K562 (cell line): ENCODE data around the gene C2orf92. TPM values are rescaled to one million over a fixed set of nuclear protein-coding genes. Genes with fewer than 3 reads are reported as not detected.

Experiments
- ATAC-seq: fragments of 200-7000 bp; cut with Tn5 transposase; 3 replicates; pipeline ENCODE4 v1.9.1; 2020; ENCODE audit warnings: moderate library complexity
- BruUV-seq: library from RNA; stranded (reverse); fragments of 400-500 nt; replicated peaks from 2 replicates; lab custom pipeline; 2021; lab: Mats Ljungman, UMichigan
- CTCF ChIA-PET: fragments of 300-600 bp; formaldehyde crosslinking; extraction: SDS; loops from one replicate; lab custom pipeline; 2021; ENCODE audit warnings: low intra/inter-chr PET ratio; lab: Yijun Ruan, JAX
- POLR2A ChIA-PET: fragments of 300-600, 350-650 bp; sonication (Branson Sonifier 250); formaldehyde crosslinking; extraction: SDS; loops from one replicate; lab custom pipeline; 2021; ENCODE audit warnings: antibody characterized with exemption, inconsistent platforms; lab: Yijun Ruan, JAX
- DNase-seq, 4 experiments: peaks; one replicate each; pipeline versions ENCODE4 v3.0.0 to v3.0.0-alpha.2; 2011 to 2018; ENCODE audit warnings: low spot score in 3 of 4, mixed read lengths in 3 of 4; ENCODE audit errors: extremely low read depth in 1 of 4
- FAIRE-seq: peaks from 2 replicates; lab custom pipeline; 2011; peaks lifted over from hg19 to GRCh38; lab: Jason Lieb, UNC
- H2AFZ ChIP-seq: 2 replicates; pipeline ENCODE4 v1.6.0; 2011; ENCODE audit warnings: low read depth, low read length, control low read depth, inconsistent platforms
- H3K27ac ChIP-seq: fragments of 200-600 bp; 3 replicates; pipeline ENCODE4 v1.8.0; 2011; ENCODE audit warnings: low read depth, mild to moderate bottlenecking, control low read depth, inconsistent platforms, low read length, moderate library complexity, mixed read lengths; ENCODE audit errors: extremely low read depth
- H3K27me3 ChIP-seq, 2 experiments: fragments of 300-600 bp in 1 of 2; 2 replicates in 1 of 2; 3 replicates in 1 of 2; pipeline versions ENCODE4 v1.6.0 to v1.8.0; 2011; ENCODE audit warnings: inconsistent platforms in 2 of 2, low read length in 2 of 2, mild to moderate bottlenecking in 1 of 2, mixed read lengths in 1 of 2, moderate library complexity in 1 of 2; ENCODE audit not compliant: control insufficient read depth in 2 of 2, insufficient read depth in 2 of 2
- H3K36me3 ChIP-seq: fragments of 300-600 bp; 3 replicates; pipeline ENCODE4 v1.8.0; 2011; ENCODE audit warnings: mild to moderate bottlenecking, low read length, inconsistent platforms; ENCODE audit not compliant: control insufficient read depth, insufficient read depth
- H3K4me1 ChIP-seq, 2 experiments: fragments of 200-600 bp in 1 of 2; replicated peaks in 1 of 2; 2 replicates in 1 of 2; 3 replicates in 1 of 2; pipeline versions ENCODE4 v1.5.1 to v1.8.0; 2011; ENCODE audit warnings: inconsistent platforms in 2 of 2, low read length in 2 of 2, mild to moderate bottlenecking in 1 of 2, mixed read lengths in 1 of 2, moderate library complexity in 1 of 2; ENCODE audit not compliant: control insufficient read depth in 2 of 2, insufficient read depth in 2 of 2
- H3K4me2 ChIP-seq: 2 replicates; pipeline ENCODE4 v1.6.1; 2011; ENCODE audit warnings: low read length, control low read depth, inconsistent platforms, mixed read lengths; ENCODE audit not compliant: insufficient read depth
- H3K4me3 ChIP-seq: fragments of 200-600 bp; sonication (generic), shearing (Covaris generic); 2 replicates; pipeline ENCODE4 v1.5.1; 2016; ENCODE audit warnings: control low read depth, inconsistent platforms
- H3K79me2 ChIP-seq: fragments of 200-600 bp; 3 replicates; pipeline ENCODE4 v1.8.0; 2011; ENCODE audit warnings: low read length, inconsistent platforms; ENCODE audit not compliant: control insufficient read depth, insufficient read depth
- H3K9ac ChIP-seq, 2 experiments: 2 replicates each; pipeline versions ENCODE4 v1.6.0 to v1.6.1; 2011; ENCODE audit warnings: low read depth in 2 of 2, low read length in 2 of 2, control low read depth in 1 of 2, inconsistent platforms in 1 of 2, mild to moderate bottlenecking in 1 of 2, mixed read lengths in 1 of 2; ENCODE audit not compliant: insufficient read depth in 1 of 2
- H3K9me1 ChIP-seq: one replicate; pipeline ENCODE4 v1.6.0; 2011; ENCODE audit warnings: inconsistent platforms, mild to moderate bottlenecking, low read length, moderate library complexity; ENCODE audit not compliant: control insufficient read depth, insufficient read depth
- H3K9me3 ChIP-seq: replicated peaks from 2 replicates; pipeline ENCODE4 v1.5.1; 2011; ENCODE audit warnings: low read depth, low read length, inconsistent platforms; ENCODE audit not compliant: control insufficient read depth, insufficient read depth
- H4K20me1 ChIP-seq: replicated peaks from 2 replicates; pipeline ENCODE4 v1.6.1; 2011; ENCODE audit warnings: low read length, inconsistent platforms, mixed read lengths; ENCODE audit not compliant: control insufficient read depth, insufficient read depth
- POU5F1 ChIP-seq: fragments of 150-350 bp; IDR thresholded peaks from 2 replicates; pipeline ENCODE4 v1.6.1; 2014; ENCODE audit warnings: borderline replicate concordance, low read length, low read depth, mild to moderate bottlenecking; ENCODE audit not compliant: partially characterized antibody
- ZBTB7A ChIP-seq: IDR thresholded peaks from 2 replicates; pipeline ENCODE4 v1.6.1; 2011; ENCODE audit warnings: low read depth, mild to moderate bottlenecking, low read length, moderate library complexity, borderline replicate concordance; ENCODE audit not compliant: control insufficient read depth
- ZNF780A ChIP-seq: fragments of 250-450 bp; sonication (Bioruptor Pico); IDR thresholded peaks from 2 replicates; pipeline ENCODE4 v1.5.0; 2021; ENCODE audit warnings: mild to moderate bottlenecking
- ZSCAN29 ChIP-seq: fragments of 450-650 bp; IDR thresholded peaks from 2 replicates; pipeline ENCODE4 v1.6.1; 2017
- WGBS: fragments of 100-300 bp; shearing (Covaris generic); methylation state at CpG from one replicate; pipeline ENCODE4 v1.1.6; 2016; ENCODE audit warnings: low coverage, mixed read lengths; ENCODE audit not compliant: insufficient coverage; ENCODE audit errors: missing lambda C conversion rate; 5-methylcytosine and 5-hydroxymethylcytosine counted together
- in situ Hi-C: fragments of 300-500 bp; cut with MboI; formaldehyde crosslinking; loops from 4 replicates; pipeline ENCODE4 v1.15.0; 2018; ENCODE audit warnings: inconsistent platforms, mixed read lengths
- intact Hi-C: fragments of 100-400 bp; cut with micrococcal nuclease; formaldehyde crosslinking; loops from 2 replicates; pipeline ENCODE4 v1.14.2; 2022
- polyA plus RNA-seq, 8 experiments: library from polyadenylated mRNA; depleted of rRNA in 4 of 8; stranded (reverse) in 5 of 8; unstranded in 3 of 8; fragments of >200 nt; fragmentation: Nextera tagmentation in 2 of 8; fragmentation: Illumina TruSeq in 1 of 8; extraction: Ambion mirVana in 2 of 8; extraction: Trizol in 1 of 8; gene quantifications; 2 replicates each; pipeline versions ENCODE4 v1.2.1 to v1.2.3, GENCODE V29; 2011 to 2014; ENCODE audit warnings: inconsistent platforms in 1 of 8, missing spikeins in 1 of 8
- total RNA-seq, 7 experiments: library from RNA; depleted of rRNA in 6 of 7; stranded (reverse); fragments of >200 nt in 6 of 7; fragmentation: Illumina TruSeq in 2 of 7; extraction: Trizol in 2 of 7; gene quantifications; 2 replicates each; pipeline versions ENCODE4 v1.2.1 to v1.2.3, GENCODE V29; 2011 to 2021; ENCODE audit warnings: low replicate concordance in 1 of 7

The C2orf92 gene
- total and polyA plus RNA-seq, 9 of the 15 experiments (the other 6 are each of a cell fraction or from before 2014, with no cell fraction given), result 0.65 to 6.8 (median 3.6) TPM

DNA sequence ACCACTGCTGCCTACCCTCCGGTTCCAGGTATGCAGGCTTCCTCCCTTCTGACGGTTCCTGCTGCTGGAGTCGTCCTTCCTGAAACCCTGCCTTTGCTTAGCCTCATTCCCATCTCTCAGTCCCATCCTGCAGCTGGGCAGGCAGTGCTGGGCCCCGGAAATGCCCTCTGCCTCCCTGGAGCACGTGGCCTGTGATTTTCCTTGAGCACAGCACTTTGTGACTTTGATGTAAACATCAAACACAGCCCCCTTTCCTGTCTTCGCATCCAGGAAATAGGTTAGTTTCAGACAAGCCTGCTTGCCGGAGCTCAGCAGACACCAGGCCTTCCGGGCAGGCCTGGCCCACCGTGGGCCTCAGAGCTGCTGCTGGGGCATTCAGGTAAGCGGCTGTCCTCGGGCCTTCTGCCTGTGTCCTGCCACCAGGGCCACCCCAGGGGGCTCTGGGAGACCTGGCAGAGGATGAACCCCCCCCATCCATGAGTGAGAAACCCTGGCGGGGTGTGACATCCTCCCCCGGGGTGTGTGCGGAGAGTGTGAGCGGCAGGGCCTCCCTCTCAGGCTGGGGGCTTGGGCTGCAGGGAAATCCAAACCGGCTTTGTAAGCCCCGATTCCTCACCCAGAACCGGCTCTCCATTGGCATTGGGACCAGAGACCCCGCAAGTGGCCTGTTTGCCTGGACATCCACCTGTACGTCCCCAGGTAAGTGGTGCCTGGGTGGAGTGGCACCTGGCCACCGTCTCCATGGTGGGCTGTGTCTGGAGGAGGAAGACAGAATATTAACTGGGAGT lies 44.0 kb downstream of the C2orf92 start, which contains the start of gene ZAP70:
TSS of gene ZAP70 (plus strand) at position 281 of the 788 bp plus-strand sequence. CDS start 10,461 bp downstream, outside the sequence.
- peaks cover 3% of the 10 kb centered on the region for H3K9me1 ChIP-seq
- ChIA-PET POLR2A (interaction anchor here (1.0 kb wide), 1 partner anchor 8 kb away, joined by 3 read pairs; no protein-coding TSS in a partner anchor), CTCF (no interaction called here)
- FAIRE-seq (no peak), DNase-seq (no peak), ATAC-seq (no peak)
- H3K4me1 ChIP-seq, result peaks cover 24 to 48% of the 10 kb centered on the region in 2 experiments
- no peak within 1 kb of the TSS for H3K27ac ChIP-seq
- no peak within 1 kb of the TSS for H3K4me3 ChIP-seq
- H4K20me1 ChIP-seq, result peaks cover 4% of the 10 kb centered on the region; the same call in 1 of the 2 replicates
- in situ Hi-C loops (no loop called here), intact Hi-C loops (no loop called here)
- WGBS, result 69% methylated on average over 16 of the region's 21 CpGs
- H2AFZ ChIP-seq, result 0 out of 2 replicates have a peak within 1 kb of the TSS, but pooled peaks have one; percentile 8
- no peaks in the 10 kb centered on the region for H3K36me3 ChIP-seq
- H3K4me2 ChIP-seq, result no peak within 1 kb of the TSS
- H3K9ac ChIP-seq, result peak within 1 kb of the TSS in 1 of 2 experiments; percentile 78; a peak in 2 of 4 replicates
- no TSS peak for BruUV-seq
- H3K9me3 ChIP-seq, result no peaks in the 10 kb centered on the region; the same call in 1 of the 2 replicates
- no peak for TF ChIP-seq ZSCAN29
- 0 out of 2 replicates have a peak, but pooled peaks have one; percentile 17 for TF ChIP-seq ZBTB7A
- no peak for TF ChIP-seq POU5F1
- no peak for TF ChIP-seq ZNF780A
- no peaks in the 10 kb centered on the region for H3K79me2 ChIP-seq
- peaks cover 0 to 2% of the 10 kb centered on the region in 2 experiments; a peak in 2 of 5 replicates for H3K27me3 ChIP-seq
